Endodermal cell (in vitro differentiated cells): ENCODE data around the gene PLB1. TPM values are rescaled to one million over a fixed set of nuclear protein-coding genes. Genes with fewer than 3 reads are reported as not detected.

ENCODE experiments used
- DNase-seq: peaks from one replicate; pipeline ENCODE4 v3.0.0-alpha.2; 2017
- H3K27ac ChIP-seq: 2 replicates; pipeline ENCODE4 v1.5.1; 2013; ENCODE audit warnings: mild to moderate bottlenecking, low read depth, low read length, moderate library complexity
- H3K27me3 ChIP-seq: 2 replicates; pipeline ENCODE4 v1.6.1; 2013; ENCODE audit warnings: mild to moderate bottlenecking, low read length, moderate library complexity; ENCODE audit not compliant: insufficient read depth, control insufficient read depth, poor library complexity, severe bottlenecking
- H3K36me3 ChIP-seq: 2 replicates; pipeline ENCODE4 v1.7.0; 2013; ENCODE audit warnings: mild to moderate bottlenecking, low read length, moderate library complexity; ENCODE audit not compliant: control insufficient read depth, insufficient read depth
- H3K4me1 ChIP-seq: one replicate; pipeline ENCODE4 v1.7.0; 2013; ENCODE audit warnings: low read length; ENCODE audit not compliant: control insufficient read depth, insufficient read depth
- H3K4me3 ChIP-seq: 2 replicates; pipeline ENCODE4 v1.5.1; 2013; ENCODE audit warnings: mild to moderate bottlenecking, low read length, moderate library complexity
- H3K9ac ChIP-seq: 2 replicates; pipeline ENCODE4 v1.6.1; 2013; ENCODE audit warnings: mild to moderate bottlenecking, low read length, moderate library complexity; ENCODE audit not compliant: poor library complexity, severe bottlenecking; ENCODE audit errors: extremely low read depth
- H3K9me3 ChIP-seq: 2 replicates; pipeline ENCODE4 v1.6.1; 2013; ENCODE audit warnings: mild to moderate bottlenecking, low read length, moderate library complexity; ENCODE audit not compliant: control insufficient read depth
- H3K27ac Mint-ChIP-seq: 2 replicates; pipeline ENCODE4 v1.8.0; 2020; ENCODE audit warnings: mixed read lengths
- H3K27me3 Mint-ChIP-seq: 2 replicates; pipeline ENCODE4 v1.8.0; 2021; ENCODE audit warnings: mild to moderate bottlenecking, mixed read lengths; ENCODE audit not compliant: insufficient read depth
- H3K36me3 Mint-ChIP-seq: 2 replicates; pipeline ENCODE4 v1.8.0; 2020; ENCODE audit warnings: low read depth, mixed read lengths
- H3K4me1 Mint-ChIP-seq: 2 replicates; pipeline ENCODE4 v1.8.0; 2020; ENCODE audit warnings: mixed read lengths
- H3K4me3 Mint-ChIP-seq: 2 replicates; pipeline ENCODE4 v1.8.0; 2020; ENCODE audit warnings: mild to moderate bottlenecking, moderate library complexity, mixed read lengths
- H3K9me3 Mint-ChIP-seq: 2 replicates; pipeline ENCODE4 v1.8.0; 2020; ENCODE audit warnings: mild to moderate bottlenecking, mixed read lengths
- CTCF ChIP-seq: fragments of 200-600 bp; sonication (generic); conservative IDR thresholded peaks from 2 replicates; pipeline ENCODE4 v1.5.0; 2021; ENCODE audit warnings: antibody characterized with exemption, mild to moderate bottlenecking
- WGBS, 2 experiments: methylation state at CpG; one replicate each; pipeline versions ENCODE4 v1.1.5 to v1.1.7; 2013; ENCODE audit warnings: missing lambda C conversion rate in 2 of 2, mixed read lengths in 1 of 2; ENCODE audit not compliant: insufficient coverage in 1 of 2, insufficient read length in 1 of 2; 5-methylcytosine and 5-hydroxymethylcytosine counted together
- total RNA-seq, 2 donors: library from RNA; stranded (reverse); fragmentation: NEBNext Ultra II Directional in 1 of 2; extraction: Animal tissue kit (Norgen Biotek cat#: 25700) in 1 of 2; gene quantifications; 2 replicates in 1 of 2; 3 replicates in 1 of 2; pipeline ENCODE4 v1.2.1, GENCODE V29; 2021

PLB1 gene
- total RNA-seq, 2 donors from 2014 or later = 0.35 to 0.38 TPM

- H3K27ac ChIP-seq = no peak overlapping the region
Observed at GRCh38 chr2:28449488-28450395, 46.1 kb upstream of the PLB1 start.

GRCh38 chr2:28450901-28451565, 44.8 kb upstream of the PLB1 start:
- H3K4me3 ChIP-seq = no peak overlapping the region
- no peak overlapping the region for H3K27ac Mint-ChIP-seq
- H3K36me3 Mint-ChIP-seq = no peaks in the 10 kb centered on the region
- H3K27ac ChIP-seq = no peak overlapping the region
- WGBS, 2 experiments = 94 to 96% methylated on average over 15 of the region's 15 CpGs
- TF ChIP-seq CTCF = no peak
- no peaks in the 10 kb centered on the region for H3K36me3 ChIP-seq
- H3K27me3 Mint-ChIP-seq = peaks cover 3% of the 10 kb centered on the region
- DNase-seq = no peak
- H3K9me3 ChIP-seq = no peaks in the 10 kb centered on the region
- H3K9ac ChIP-seq = no peak overlapping the region
- H3K4me1 Mint-ChIP-seq = peaks cover 5% of the 10 kb centered on the region
- no peak overlapping the region for H3K4me3 Mint-ChIP-seq
- H3K9me3 Mint-ChIP-seq = no peaks in the 10 kb centered on the region
- no peaks in the 10 kb centered on the region for H3K4me1 ChIP-seq
- H3K27me3 ChIP-seq = no peaks in the 10 kb centered on the region

More at GRCh38 chr2:28449488-28450395, 46.1 kb upstream of the PLB1 start:
- peak; percentile 12 for TF ChIP-seq CTCF
- Mint-ChIP-seq H3K36me3 (no peaks in the 10 kb centered on the region), H3K27ac (peak overlapping the region; percentile 59), H3K9me3 (no peaks in the 10 kb centered on the region), H3K4me1 (peaks cover 5% of the 10 kb centered on the region), H3K4me3 (no peak overlapping the region), H3K27me3 (peaks cover 3% of the 10 kb centered on the region)
- WGBS, 2 experiments = 83% methylated on average over 15 to 17 of the region's 17 CpGs
- Histone ChIP-seq H3K4me1 (no peaks in the 10 kb centered on the region), H3K4me3 (no peak overlapping the region), H3K27me3 (no peaks in the 10 kb centered on the region), H3K9ac (no peak overlapping the region), H3K9me3 (no peaks in the 10 kb centered on the region), H3K36me3 (no peaks in the 10 kb centered on the region)
- DNase-seq = no peak

- no peak overlapping the region for H3K27ac ChIP-seq
- Mint-ChIP-seq H3K36me3 (no peaks in the 10 kb centered on the region), H3K4me3 (no peak overlapping the region), H3K9me3 (no peaks in the 10 kb centered on the region), H3K4me1 (peaks cover 5% of the 10 kb centered on the region), H3K27ac (no peak overlapping the region), H3K27me3 (peaks cover 3% of the 10 kb centered on the region)
- H3K27me3 ChIP-seq = no peaks in the 10 kb centered on the region
- no peak for TF ChIP-seq CTCF
- H3K4me1 ChIP-seq = no peaks in the 10 kb centered on the region
- no peaks in the 10 kb centered on the region for H3K9me3 ChIP-seq
- WGBS, 2 experiments = 80 to 100% methylated on average over 1 to 18 of the region's 19 CpGs
- H3K36me3 ChIP-seq = no peaks in the 10 kb centered on the region
- H3K4me3 ChIP-seq = no peak overlapping the region
- no peak overlapping the region for H3K9ac ChIP-seq
- no peak for DNase-seq
Observed at GRCh38 chr2:28451793-28452533, 43.9 kb upstream of the PLB1 start.
